GM21825 (cell line): ENCODE measurements around the gene QDPR.
A peak's percentile ranks its signal among the peaks of the same experiment; 100 is the strongest.
"Not testable (repeated sequence)": the region's sequence is repeated elsewhere in the genome, so short reads cannot be mapped to it uniquely, and the experiment has no call there.

ENCODE experiments used
- ATAC-seq: cut with Tn5 transposase; IDR thresholded peaks from one replicate; pipeline ENCODE4 v1.9.1; 2021; ENCODE audit warnings: mild to moderate bottlenecking, moderate library complexity; ENCODE audit not compliant: unreplicated experiment

The QDPR gene

GRCh38 chr4:17511950-17512795 lies at the start of gene QDPR:
Gene QDPR (minus strand): TSS chr4:17512090. CDS start chr4:17512054, 36 bp downstream.
- peak; percentile 97 for ATAC-seq

DNA sequence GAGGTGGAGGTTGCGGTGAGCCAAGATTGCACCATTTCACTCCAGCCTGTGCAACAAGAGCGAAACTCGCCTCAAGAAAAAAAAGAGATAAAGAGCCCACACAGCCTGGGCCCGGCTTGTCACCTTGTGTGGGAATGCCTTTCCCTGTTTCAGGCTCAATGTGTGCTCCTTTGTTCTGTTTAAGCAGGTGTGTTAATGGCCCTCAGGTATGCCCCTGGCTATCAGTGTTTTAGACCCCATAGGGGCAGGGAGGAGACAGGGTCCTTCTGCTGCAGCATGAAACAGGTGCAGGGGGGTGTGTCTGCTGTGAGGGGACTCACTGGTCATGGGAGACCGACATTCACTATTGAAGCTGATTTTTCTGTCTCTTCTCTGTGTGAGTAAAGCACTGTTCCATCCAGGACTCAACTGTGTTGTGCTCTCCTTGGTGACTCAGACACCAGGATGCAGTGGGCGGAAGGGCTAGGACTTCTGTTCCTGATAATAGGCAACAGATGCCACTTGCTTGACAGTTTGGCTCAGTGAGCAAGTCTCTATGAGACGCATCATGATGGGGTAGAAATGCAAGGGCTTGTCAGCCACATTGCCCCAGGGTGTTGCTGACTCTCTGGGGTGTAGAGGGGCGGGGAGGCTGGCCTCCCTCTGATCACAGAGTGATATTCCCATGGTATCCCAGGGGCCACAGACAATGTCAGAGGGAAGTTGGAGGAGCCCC lies 49.5 kb upstream of the QDPR start:
- ATAC-seq = no peak

DNA sequence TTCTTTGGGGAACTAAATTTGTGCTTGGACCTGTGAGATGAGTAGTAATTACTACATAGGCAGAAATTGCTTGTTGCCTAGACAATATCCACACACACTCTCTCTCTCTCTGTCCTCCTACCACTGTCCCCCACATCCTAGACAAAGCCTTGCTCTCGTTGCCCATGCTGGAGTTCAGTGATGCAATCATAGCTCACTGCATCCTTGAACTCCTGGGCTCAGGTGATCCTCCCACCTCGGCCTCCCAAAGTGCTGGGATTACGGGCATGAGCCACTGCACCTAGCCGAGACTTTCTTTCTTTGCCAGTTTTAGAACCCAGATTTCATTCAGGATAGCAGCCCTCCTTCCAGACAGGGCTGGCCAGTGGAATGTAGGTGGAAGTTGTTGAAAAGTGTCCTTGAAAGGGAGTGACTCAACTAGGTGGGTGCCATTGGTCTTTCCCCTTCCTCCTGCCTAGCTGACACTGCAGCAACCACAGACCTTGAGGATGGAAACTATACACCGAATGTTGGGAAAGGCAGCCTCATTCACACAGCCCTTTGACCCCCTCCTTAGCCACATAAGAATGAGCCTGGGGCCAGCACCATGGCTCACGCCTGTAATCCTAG lies 48.3 kb upstream of the QDPR start:
- ATAC-seq = no peak

DNA sequence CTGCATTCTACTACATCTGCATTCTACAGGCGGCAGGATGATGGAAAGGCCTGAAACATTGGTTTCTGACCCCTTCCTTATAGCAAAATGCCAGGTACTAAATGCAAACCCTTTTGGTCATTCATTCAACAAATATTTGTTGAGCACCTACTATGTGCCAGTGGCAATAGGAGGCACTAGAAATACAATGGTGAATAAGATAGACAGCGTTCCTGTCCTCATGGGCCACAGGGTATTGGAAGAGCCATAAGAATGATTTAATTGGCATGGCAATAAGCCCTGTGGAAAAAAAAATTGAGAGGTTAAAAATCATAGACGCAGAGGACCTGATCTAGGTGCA lies 47.8 kb upstream of the QDPR start:
- ATAC-seq = no peak

GRCh38 chr4:17558941-17559708 lies 47.2 kb upstream of the QDPR start:
- no peak for ATAC-seq

DNA sequence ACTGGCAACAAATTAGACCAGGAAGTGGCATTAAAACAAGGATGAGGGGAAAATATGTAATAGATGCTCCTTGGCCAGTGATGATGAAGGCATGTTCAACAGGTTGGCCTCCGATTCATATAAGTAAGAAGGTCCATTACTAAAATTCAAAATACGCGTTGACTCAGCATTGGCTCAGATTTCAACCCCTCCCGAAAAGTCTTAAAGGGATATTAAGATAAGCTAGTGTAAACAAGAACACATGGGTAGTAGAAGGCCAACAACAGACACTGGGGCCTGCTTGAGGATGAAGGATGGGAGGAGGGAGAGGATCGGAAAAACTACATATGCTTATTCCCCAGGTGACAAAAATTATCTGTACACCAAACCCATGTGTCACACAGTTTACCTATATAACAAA lies 46.0 kb upstream of the QDPR start:
- ATAC-seq = no peak

DNA sequence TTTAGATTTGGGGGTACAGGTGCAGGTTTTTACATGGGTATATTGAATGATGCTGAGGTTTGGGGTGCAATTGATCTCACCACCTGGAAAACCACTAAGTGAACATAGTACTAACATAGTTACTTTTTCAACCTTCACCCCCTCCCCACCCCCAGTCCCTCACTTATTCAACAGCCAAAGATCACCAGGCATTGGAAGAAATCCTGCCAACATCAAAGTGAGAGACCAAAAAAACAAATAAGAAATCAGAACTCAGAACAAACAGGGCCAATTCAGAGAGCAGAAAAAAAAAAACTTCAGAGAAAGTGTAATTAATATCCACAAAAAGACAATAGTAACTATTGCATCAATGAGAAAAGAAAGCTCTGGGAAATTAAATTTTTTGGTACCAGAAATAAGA lies 44.6 kb upstream of the QDPR start:
- ATAC-seq = no peak

- ATAC-seq = no peak
These were observed 42.7 kb upstream of the QDPR start for GRCh38 chr4:17554568-17554967.

- ATAC-seq = no peak
These were observed 40.5 kb upstream of the QDPR start for GRCh38 chr4:17552427-17552826.

GRCh38 chr4:17550549-17550948 lies 38.7 kb upstream of the QDPR start:
- no peak for ATAC-seq

DNA sequence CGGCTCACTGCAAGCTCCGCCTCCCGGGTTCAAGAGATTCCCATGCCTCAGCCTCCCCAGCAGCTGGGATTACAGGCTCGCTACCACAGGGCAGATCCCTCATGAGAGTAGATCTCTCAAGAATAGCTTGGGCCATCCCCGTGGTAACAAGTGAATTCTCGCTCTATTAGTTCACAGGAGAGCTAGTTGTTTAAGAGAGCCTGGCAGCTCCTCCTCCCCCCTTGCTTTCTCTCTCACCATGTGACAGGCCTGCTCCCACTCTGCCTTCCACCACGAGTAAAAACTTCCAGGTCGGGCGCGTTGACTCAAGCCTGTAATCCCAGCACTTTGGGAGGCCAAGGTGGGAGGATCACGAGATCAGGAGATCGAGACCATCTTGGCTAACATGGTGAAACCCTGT lies 34.8 kb upstream of the QDPR start:
- ATAC-seq = no peak

DNA sequence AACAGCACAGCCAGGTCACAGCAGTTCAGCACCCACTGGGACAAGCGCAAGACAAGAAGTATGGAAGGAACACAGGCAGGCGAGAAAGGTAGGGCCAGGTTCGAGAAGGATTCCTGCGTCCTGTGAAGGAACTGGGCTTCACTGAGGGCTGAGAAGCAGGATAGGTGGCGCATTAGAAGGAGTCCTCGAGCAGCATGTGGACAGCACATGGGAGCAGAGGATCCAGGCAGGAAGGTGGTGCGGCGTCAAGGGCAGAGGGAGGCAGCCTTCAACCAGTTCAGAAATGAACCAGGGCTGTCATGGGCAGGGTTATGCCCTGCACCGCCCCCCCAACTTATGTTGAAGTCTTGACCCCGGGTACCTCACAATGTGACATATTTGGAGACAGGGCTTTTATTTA lies 34.3 kb upstream of the QDPR start:
- ATAC-seq = no peak

GRCh38 chr4:17545374-17546140 lies 33.7 kb upstream of the QDPR start:
- no peak for ATAC-seq

- no peak for ATAC-seq
These were observed 32.9 kb upstream of the QDPR start for GRCh38 chr4:17544831-17545234.

DNA sequence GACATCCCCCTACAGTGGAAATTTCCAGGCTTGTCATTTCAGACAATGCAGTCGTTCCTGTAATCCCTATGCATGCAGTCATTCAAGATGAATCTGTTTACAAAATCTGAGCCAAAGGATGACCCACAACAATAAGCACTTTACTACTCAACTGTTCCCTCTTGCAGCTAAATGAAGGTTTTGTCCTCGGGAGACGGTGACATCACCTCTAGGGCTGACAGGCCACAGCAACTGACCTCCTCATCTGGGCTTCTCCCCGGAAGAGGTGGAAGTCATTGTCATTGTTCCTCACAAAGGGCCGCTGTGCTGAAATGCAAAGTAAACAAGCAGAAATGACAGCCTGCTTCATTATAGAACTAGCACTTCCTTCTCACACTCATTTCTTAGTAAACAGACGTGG lies 32.3 kb upstream of the QDPR start:
- ATAC-seq = no peak

GRCh38 chr4:17537060-17537459 lies 25.2 kb upstream of the QDPR start:
- ATAC-seq = not testable (repeated sequence)

GRCh38 chr4:17535906-17536305 lies 24.0 kb upstream of the QDPR start:
- no peak for ATAC-seq

- no peak for ATAC-seq
These were observed 23.4 kb upstream of the QDPR start for GRCh38 chr4:17535242-17535641.

GRCh38 chr4:17534705-17535104 lies 22.8 kb upstream of the QDPR start:
- ATAC-seq = no peak

GRCh38 chr4:17531538-17532285 lies 19.8 kb upstream of the QDPR start:
- no peak for ATAC-seq
